Measurements from ENCODE around the gene OPRM1.

DNA sequence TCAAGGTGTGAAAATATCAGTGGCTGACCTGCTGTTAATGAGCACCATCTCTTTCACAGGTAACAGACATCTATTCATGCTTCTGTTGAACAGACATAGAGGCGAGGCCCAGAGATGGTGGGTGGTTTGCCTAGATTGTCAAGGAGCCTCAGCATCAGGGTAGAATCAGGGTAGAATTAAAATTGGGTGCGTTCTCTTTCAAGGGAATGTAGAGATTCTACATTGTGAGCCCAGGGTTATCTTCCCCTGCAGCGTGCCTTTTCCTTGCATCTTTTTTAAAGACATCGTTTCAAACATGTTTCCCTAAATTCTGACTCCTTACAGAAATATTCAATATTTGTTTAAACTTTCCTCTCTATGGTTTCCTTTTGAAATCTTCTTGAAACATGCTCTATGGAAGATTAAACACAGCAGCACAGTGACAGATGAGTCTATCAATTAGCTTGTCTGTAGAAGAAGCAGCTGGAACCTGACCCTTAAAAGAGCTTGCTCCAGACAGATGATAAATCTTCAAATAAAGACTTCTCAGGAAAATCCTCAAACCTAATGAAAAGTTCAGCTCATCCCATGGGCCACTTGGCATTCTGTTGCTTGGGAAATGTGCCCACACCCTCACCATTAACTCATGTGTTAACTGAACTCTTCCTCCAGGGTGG lies 197.7 kb downstream of the OPRM1 start:
- TF ChIP-seq CTCF (IDR thresholded peaks at IDR 0.05): no peak
- no peak for TF ChIP-seq EP300 (IDR thresholded peaks at IDR 0.05)
- TF ChIP-seq POLR2A (IDR thresholded peaks at IDR 0.05): no peak

Data from ovary (tissue), 3 donors.